ENCODE results near the gene C19orf67.
"Not testable (repeated sequence)": the region's sequence is repeated elsewhere in the genome, so short reads cannot be mapped to it uniquely, and the experiment has no call there.

The C19orf67 gene

DNA sequence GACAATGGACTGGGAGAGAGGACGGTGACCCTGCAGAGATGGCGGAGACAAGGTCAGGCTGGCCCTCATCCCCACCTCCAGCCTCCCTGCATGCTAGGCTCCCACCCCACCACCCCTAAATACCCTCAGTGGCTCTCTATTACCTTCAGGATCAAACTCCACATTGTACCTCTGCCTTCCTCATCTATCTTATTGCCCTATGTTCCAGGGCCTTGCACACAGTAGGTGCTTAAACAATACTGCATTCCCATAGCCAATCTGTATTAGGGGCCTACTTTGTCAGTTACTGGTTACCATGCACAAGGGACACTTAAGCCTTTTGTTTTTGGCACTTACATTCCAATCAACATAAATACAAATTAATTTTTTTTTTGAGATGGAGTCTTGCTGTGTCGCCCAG lies 30.2 kb downstream of the C19orf67 start:
- DNase-seq = no peak

- no peak for DNase-seq
These were observed 30.9 kb downstream of the C19orf67 start for GRCh38 chr19:14054721-14055120.

DNA sequence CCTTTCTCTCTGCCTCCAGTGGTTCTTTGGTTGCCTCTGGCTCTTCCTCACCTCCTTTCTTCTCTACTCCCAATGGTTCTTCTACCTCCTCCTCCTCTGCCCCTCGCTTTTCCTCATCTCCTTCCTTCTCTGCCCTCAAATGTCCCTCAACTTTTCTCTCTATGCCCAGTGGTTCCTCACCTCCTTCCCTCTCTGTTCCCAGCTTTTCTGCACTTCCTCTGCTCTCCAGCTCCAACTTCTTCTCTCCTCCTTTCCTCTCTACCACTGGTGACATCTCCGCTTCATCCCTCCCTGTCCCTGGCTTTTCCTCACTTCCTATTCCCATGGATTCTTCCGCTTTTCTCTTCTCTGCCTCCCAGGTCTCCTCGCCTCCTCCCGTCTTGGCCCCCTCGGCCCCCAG lies 31.5 kb downstream of the C19orf67 start:
- DNase-seq = no peak

GRCh38 chr19:14053500-14053899 lies 32.1 kb downstream of the C19orf67 start:
- DNase-seq = no peak

GRCh38 chr19:14053032-14053431 lies 32.6 kb downstream of the C19orf67 start:
- no peak for DNase-seq

- no peak for DNase-seq
These were observed 33.1 kb downstream of the C19orf67 start for GRCh38 chr19:14052470-14052869.

DNA sequence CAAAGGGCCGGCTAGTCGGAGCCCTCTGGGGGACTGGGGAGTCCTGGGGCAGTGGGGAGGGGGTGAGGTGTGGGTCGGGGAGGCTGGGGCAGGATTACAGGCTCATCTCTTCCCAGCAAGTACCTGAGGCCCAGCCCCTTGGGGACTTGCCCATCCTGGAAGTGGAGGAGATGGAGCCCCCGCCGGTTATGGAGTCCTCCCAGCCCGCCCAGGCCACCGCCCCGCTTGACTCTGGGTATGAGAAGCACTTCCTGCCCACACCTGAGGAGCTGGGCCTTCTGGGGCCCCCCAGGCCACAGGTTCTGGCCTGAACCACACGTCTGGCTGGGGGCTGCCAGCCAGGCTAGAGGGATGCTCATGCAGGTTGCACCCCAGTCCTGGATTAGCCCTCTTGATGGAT lies 33.6 kb downstream of the C19orf67 start:
- DNase-seq = no peak

DNA sequence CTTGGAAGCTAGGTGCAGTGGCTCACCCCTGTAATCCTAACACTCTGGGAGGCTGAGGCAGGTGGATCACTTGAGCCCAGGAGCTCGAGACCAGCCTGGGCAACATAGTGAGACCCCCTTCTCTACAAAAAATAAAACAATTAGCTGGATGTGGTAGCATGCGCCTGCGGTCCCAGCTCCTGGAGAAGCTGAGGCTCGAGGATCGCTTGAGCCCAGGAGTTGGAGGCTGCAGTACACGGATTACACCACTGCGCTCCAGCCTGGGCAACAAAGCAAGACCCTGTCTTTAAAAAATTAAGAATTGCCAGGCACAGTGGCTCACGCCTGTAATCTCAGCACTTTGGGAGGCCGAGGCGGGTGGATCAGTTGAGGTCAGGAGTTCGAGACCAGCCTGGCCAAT lies 34.6 kb downstream of the C19orf67 start:
- DNase-seq = not testable (repeated sequence)

- no peak for DNase-seq
These were observed 35.1 kb downstream of the C19orf67 start for GRCh38 chr19:14050512-14050911.

DNA sequence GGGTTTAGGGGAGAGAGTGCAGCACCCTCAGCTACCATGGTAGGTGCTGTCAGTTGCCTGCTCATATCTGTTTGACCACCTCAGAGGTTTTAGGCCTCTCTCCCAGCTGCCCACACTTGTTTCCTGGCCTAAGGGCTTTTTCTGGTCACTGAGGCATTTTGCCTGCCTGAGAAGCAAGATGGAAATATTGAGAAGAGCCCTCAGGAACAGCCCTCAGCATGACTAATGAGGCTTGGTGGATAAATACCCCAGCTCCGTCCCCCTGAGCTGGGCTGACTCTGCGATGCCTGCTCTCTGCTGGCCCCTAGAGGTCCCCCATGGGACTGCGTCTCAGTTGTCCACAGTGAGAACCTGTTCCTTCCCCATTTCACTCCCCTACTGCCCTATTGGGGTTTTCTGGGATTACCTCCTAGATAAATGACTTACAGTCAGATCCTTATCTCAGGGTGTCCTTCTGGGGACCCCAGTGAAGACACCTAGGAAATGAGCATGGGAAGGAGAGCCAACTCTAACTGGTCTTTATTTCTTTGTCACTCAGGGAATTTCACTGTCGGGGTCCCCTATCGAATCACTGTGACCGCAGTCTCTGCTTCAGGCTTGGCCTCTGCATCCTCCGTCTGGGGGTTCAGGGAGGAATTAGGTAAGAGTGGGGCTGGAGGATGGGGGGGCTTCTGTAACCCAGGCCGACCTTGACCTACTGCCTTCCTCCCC lies 37.0 kb downstream of the C19orf67 start:
- peak; percentile 44 for DNase-seq

DNA sequence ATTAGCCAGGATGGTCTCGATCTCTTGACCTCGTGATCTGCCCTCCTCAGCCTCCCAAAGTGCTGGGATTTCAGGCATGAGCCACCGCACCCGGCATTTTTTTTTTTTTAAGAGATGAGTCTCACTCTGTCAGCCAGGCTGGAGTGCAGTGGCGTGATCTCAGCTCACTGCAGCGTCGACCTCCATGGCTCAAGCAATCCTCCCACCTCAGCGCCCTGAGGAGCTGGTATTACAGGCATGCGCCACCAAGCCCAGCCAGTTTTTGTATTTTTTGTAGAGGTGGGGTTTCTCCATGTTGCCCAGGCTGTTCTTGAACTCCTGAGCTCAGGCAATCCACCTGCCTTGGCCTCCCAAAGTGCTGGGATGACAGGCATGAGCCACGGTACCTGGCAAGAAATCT lies 37.7 kb downstream of the C19orf67 start:
- not testable (repeated sequence) for DNase-seq

GRCh38 chr19:14042659-14043608 lies 42.6 kb downstream of the C19orf67 start:
- not testable (repeated sequence) for DNase-seq

- no peak for DNase-seq
These were observed 46.4 kb downstream of the C19orf67 start for GRCh38 chr19:14039181-14039580.

- DNase-seq = no peak
These were observed 49.9 kb downstream of the C19orf67 start for GRCh38 chr19:14035706-14036105.

DNA sequence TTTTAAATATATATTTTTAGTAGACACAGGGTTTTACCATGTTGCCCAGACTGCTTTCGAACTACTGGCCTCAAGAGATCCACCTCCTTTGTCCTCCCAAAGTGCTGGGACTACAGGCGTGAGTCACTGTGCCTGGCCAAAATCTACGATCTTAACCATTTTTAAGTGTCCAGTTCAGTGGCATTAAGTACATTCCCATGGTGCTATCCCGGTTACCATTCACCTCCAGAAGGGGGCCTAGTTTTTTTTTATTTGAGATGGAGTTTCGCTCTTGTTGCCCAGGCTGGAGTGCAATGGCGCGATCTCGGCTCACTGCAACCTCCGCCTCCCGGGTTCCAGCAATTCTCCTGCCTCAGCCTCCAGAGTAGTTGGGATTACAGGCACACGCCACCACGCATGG lies 50.4 kb downstream of the C19orf67 start:
- not testable (repeated sequence) for DNase-seq

DNA sequence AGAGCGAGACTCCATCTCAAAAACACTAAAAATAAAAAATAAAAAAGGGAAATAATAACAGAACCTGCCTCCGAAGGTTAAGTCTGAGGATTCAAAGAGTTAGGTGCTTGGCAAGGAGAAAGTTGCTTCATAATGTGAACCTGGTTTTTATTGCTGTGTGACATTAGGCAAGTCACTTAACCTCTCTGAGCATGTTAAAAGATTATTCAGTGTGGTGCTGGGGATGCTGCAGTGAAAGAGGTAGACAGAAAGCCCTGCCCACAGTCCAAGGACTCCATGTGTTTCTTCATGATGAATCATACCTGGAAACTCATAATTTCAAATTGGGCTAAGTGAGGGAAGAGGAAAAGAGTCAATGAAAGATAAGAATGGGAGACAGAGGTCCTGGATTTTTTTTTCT lies 51.6 kb downstream of the C19orf67 start:
- no peak for DNase-seq

DNA sequence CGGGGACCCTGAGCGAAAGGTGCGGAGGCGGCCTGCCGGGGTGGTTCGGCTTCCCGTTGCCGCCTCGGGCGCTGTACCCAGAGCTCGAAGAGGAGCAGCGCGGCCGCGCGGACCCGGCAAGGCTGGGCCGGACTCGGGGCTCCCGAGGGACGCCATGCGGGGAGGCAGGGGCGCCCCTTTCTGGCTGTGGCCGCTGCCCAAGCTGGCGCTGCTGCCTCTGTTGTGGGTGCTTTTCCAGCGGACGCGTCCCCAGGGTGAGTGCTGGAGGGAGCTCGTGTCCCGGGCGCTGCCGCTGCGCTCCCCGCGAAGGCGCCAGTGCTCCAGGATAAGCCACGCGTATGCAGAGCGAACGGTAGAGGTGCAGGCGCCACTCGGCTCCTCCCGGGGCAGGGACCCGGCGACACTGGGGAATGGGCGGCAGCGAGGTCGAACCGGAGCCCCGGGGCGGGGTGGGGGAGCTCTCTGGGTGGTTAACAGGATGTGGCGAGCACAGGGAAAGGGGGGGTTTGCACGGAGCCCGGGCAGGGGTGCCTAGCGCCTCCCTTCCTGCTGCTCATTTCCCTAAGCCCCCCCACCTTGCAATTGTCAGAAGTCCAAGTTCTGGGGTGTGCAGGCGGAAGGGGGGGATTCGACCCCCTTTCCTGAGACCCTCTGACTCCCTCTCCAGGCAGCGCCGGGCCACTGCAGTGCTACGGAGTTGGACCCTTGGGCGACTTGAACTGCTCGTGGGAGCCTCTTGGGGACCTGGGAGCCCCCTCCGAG lies 53.7 kb downstream of the C19orf67 start, which contains the start of gene IL27RA:
Gene IL27RA (plus strand): TSS at position 44 of the 762 bp plus-strand sequence. CDS start 111 bp downstream, at position 155.
- peak; percentile 28 for DNase-seq

Data from T1000 (cell line).